HG03469 (cell line): Measurements from ENCODE around the gene LMOD2.

ENCODE experiments used
- ATAC-seq: cut with Tn5 transposase; IDR thresholded peaks from one replicate; pipeline ENCODE4 v1.9.1; 2021; ENCODE audit warnings: mild to moderate bottlenecking, moderate library complexity, moderate number of reproducible peaks; ENCODE audit not compliant: unreplicated experiment

Gene LMOD2

DNA sequence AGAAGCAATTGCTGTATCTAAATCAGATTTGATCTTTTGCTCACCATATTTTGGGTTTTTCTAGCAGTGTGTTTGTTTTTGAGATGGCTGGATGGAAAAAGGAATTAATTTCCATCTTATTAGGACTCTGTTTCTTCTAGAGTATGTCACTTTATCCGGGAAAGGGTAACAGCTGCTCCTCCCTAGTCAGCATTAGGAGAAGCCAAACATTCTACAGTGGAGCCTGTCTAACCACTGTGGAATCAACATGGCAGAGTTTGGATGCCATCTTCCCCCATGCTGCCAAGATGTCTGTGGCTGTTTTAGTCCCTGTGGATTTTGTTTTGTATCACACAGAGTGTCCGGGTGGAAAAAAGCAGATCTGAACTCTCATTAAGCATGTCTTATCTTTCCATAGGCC lies 16.0 kb upstream of the LMOD2 start:
- no peak for ATAC-seq

DNA sequence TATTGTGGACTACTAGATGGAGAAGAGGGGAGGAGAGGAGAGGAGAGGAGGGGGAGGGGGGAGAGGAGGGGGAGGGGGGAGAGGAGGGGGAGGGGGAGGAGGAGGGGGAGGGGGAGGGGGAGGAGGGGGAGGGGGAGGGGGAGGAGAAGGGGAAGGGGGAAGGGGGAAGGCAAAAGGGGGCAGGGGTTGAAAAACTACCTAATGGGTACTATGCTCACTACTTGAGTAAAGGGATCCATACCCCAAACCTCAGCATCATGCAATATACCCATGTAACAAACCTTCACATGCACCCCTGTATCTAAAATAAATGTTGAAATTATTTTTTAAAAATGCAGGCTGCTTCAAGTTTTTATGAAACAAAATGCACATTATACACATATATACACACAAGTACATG lies 15.1 kb upstream of the LMOD2 start:
- ATAC-seq = no peak

GRCh38 chr7:123641901-123642300 lies 13.8 kb upstream of the LMOD2 start:
- ATAC-seq = no peak

DNA sequence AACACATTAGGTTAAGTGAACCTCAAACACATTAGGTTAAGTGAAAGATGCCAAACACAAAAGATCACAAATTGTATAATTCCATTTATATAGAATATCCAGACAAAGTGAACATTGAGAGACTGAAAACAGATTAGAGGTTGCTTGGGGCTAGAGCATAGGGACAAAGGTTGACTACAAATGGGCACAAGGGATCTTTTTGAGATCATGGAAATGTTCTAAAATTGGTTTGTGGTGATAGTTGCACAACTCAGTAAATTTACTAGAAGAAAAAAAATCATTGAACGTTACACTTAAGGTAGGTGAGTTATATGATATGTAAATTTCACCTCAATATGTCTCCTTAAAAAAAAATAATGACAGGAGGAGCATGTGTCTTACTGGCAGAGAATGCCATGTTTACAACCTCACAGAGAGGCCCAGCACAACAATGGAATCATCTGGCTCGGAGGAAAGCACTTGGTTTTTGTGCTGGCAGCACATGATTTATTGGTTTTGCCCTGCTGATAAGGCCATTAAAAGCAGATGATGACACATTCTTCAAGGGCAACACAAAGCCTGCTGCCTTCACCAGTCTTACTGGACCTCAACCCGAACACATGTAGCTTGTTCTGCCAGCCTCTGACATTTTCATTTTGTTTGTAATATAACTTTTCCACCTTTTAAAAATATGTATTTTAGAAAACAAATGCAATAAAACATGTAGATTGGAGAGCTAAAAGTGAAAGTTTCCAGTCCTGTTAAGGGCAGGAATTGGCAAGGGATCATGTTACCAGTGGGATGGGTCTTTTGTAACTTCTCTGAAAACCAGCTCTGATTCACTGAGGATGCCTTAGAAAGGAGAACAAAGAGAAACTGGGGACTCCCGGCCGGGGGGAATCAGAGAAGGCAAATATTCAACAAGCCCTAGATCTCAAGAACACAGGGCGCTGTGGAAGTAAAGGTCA lies 11.9 kb upstream of the LMOD2 start:
- no peak for ATAC-seq

DNA sequence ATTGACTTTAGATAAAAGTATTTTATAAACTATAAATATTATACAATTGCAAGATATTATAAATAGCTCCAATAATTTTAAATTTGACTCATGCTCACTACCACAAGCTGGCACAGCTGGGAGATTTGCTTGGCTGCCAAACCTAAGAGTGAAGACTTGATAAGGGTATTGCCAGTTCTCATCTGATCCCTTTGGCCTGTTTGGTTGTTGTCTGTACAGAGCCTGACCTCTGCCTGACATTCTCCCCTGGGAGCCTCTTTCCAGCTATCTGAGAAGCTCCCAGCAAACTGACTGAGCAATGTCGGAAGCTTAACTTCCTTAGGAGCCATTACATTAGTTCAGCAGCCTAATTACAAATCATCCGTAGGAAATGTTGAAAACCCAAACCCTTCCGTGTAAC lies 10.2 kb upstream of the LMOD2 start:
- ATAC-seq = no peak

GRCh38 chr7:123647106-123647730 lies 8.4 kb upstream of the LMOD2 start:
- no peak for ATAC-seq

- no peak for ATAC-seq
Observed at GRCh38 chr7:123649964-123650363, 5.7 kb upstream of the LMOD2 start.

DNA sequence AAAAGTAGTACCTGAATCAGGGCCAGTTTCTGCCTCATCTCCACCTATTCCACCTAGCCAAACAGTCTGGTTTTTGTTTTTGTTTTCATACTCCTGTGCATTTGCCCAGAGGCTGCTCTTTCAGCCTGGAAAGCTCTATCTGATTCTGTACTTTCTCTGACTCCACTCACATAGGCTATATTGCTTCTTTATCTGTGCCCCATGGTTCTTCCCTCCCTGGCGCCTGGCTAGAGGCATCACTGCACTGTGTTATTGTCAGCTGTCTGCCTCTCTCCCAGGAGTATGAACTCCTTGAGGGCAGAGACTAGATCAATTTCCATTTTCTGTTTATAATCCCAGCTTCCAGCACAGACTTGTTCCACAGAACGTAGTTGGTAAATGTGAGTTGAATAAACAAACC lies 5.1 kb upstream of the LMOD2 start:
- no peak for ATAC-seq

DNA sequence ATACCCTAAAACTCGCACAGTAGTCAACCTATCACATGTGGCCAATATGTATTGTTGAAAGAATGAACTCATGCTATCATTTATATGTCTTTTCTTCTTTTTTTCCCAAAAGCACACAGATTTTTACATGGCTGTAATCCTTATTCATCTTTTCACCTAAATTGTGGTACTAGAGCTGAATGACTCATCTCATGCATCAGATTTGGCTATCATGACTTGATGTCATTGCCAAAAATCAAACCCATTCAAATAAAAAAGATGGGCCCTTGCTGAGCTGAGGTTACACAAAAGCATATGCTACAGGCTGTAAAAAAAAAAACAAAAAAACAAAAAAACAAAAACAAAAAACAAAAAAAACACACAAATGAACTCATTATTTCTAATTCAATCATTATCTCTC lies 3.3 kb upstream of the LMOD2 start:
- no peak for ATAC-seq

- ATAC-seq = no peak
Observed at GRCh38 chr7:123653162-123653561, 2.5 kb upstream of the LMOD2 start.

DNA sequence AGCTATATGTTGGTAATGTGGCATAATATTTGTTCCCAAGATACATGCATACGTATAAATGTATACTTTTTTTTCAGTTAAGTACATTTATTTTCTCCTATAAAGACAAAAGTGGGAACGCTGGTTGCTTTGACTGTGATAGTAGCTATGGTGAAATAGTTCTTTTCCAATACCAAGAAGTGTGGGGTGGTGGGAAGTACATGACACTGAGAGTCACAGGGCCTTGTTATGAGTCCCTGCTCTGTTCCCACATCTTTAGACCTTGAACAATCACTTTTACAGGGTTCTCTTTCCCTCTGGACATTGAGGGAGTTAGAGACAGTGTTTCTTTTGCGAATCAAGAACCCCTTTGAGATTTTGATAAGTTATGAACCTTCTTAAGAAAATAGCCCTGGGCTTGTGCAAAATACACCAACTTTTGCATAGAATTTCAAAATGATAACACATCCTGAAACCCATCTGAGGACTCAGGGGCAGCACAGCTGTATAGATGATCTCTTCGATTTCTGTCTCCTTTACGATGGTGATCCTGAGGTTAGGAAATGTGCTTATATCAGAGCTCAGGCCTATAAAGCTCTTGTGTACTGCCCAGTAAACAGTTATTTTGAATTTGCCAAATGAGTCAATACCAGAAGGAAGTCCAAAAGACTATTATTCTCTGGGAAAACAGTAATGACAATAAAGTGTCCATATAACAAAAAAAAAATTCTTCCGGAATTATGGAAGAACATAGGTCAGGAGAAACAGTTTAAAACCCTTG lies 1.1 kb downstream of the LMOD2 start:
- ATAC-seq = no peak

DNA sequence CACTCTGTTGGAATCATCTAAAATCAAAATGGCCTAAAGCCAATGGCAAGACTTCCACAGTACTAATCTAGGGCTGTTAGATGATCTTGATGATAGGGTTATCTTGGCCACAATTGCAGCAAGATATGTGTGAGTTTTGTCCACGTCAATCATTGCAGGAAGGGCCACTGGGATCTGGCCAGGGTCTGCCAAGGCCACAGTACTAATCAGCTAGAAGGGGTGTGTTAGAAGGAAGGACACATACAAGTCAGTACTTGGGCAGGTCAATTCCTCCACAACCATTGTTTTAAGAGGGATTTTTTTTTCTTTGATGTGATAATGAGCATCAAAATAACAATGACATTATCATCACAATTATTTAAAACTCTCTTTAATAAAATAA lies 1.6 kb downstream of the LMOD2 start:
- no peak for ATAC-seq

- no peak for ATAC-seq
Observed at GRCh38 chr7:123658023-123658422, 2.4 kb downstream of the LMOD2 start.

- ATAC-seq = no peak
Observed at GRCh38 chr7:123660514-123661354, 5.1 kb downstream of the LMOD2 start.

GRCh38 chr7:123661765-123662164 lies 6.1 kb downstream of the LMOD2 start:
- no peak for ATAC-seq

- no peak for ATAC-seq
Observed at GRCh38 chr7:123662293-123662692, 6.6 kb downstream of the LMOD2 start.

GRCh38 chr7:123662755-123663154 lies 7.1 kb downstream of the LMOD2 start:
- no peak for ATAC-seq

- no peak for ATAC-seq
Observed at GRCh38 chr7:123663200-123663599, 7.5 kb downstream of the LMOD2 start.

DNA sequence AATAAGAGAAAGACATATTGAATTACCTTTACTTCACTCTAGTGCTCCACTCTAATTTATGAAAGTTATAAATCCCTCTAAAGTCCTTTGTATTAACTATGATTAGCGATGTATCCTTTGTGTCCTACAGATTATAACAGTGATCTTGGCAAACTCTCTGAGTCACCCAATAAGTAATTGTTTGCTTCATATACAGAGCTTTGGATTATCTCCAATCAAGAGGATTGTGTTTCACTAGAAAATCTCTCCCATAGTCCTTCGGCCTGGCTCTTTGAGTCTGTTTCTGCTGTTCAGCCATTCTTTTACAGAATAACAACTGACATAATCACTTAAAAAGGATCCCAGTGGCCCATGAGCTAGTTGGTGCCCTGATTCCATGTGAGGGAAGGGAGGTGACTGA lies 9.5 kb downstream of the LMOD2 start:
- ATAC-seq = no peak

DNA sequence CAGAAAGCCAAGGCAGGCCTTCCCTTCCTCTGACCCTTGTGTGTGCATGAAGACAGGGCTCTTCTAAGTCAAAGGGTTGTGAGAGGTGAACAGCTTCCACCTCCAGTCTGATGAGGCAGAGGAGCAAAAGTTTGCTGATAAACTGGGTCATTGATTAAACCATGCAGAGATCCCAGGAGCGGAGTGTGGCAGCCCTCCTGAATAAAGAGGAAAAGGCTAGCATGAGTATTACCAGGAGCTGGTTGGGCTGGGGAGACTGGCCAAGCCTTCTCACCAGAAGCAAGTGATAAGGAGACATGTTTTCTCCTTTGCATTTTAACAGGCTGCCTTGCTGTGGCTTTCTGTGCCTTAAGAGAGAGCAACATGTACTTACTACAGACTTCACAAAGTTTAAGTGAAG lies 10.2 kb downstream of the LMOD2 start:
- no peak for ATAC-seq

GRCh38 chr7:123666492-123666891 lies 10.8 kb downstream of the LMOD2 start:
- no peak for ATAC-seq
